NCI-H1417 treated with DMSO at 0.1 percent for 48 hours (cell line): ENCODE data around the gene SCYL1.

Source experiments
- DNase-seq: peaks from one replicate; lab custom pipeline; 2025; lab: John Stamatoyannopoulos, UW

SCYL1 gene

DNA sequence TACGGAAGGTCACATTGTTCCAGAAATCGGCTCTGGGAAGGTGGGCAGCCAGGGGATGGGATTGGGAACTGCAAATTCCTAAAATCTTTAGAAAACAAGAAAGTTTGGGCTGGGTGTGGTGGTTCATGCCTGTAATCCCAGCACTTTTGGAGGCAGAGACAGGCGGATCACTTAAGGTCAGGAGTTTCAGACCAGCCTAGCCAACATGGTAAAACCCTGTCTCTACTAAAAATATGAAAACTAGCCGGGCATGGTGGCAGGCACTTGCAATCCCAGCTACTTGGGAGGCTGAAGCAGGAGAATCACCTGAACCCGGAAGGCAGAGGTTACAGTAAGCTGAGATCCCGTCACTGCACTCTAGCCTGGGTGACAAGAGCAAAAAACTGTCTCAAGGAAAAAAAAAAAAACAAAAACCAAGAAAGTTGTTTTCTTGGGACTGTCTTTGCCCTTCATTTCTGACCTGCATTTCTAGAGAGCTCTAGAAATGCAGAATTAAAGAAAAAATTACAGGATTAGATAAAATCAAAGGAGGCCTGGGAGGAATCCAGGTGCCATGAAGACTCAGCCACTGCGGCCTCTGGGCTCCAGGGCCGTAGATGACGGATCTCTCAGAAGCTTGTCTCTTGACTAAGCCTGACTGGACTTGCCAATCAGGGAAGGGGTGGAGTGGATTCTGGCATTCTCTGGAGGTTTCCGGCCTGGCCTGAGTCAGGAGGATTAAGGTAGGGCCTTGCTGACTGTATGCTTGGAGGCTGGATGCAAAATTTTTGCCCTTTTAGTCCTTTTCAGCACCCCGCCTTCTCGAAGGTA is 31.3 kb upstream of the SCYL1 start:
- DNase-seq: no peak

DNA sequence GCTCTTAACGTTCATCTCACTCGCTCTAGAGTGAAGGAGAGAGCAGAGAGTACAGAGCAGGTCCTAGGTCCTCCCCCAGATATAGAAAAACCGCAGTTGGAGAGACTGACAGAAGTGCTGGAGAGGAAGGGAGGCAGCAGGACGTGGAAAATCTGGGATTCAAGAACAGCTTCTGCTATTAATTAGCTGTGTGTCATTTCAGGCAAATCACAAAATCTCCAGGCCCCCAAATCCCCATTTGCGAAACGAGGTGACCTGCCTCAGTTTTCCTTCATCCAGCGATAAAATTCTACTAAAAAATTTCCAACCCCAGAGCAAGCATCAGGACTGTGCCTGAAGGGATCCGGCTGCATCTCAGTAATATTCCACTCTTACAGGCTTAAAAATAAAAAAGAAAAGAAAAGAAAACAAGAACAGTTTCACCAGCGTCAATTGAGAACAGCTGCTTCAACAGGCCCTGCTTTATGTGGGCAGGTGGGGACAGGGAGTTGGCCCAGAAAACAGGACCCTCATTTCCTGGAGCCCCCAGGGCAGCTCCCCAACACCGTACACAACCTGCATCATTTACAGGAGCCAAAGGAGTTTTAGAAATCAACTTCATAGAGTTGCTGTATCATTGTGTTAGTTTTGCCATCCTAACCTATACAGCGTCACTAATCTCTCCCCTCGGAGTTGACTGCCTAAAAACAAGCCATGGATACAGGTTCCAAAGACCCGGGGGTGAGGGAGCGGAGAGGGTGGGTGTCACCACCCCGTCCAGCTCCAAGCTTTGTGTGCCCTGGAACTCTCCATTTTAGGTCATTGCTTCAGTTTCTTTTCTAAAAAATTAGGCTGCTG is 28.4 kb upstream of the SCYL1 start:
- DNase-seq: no peak

DNA sequence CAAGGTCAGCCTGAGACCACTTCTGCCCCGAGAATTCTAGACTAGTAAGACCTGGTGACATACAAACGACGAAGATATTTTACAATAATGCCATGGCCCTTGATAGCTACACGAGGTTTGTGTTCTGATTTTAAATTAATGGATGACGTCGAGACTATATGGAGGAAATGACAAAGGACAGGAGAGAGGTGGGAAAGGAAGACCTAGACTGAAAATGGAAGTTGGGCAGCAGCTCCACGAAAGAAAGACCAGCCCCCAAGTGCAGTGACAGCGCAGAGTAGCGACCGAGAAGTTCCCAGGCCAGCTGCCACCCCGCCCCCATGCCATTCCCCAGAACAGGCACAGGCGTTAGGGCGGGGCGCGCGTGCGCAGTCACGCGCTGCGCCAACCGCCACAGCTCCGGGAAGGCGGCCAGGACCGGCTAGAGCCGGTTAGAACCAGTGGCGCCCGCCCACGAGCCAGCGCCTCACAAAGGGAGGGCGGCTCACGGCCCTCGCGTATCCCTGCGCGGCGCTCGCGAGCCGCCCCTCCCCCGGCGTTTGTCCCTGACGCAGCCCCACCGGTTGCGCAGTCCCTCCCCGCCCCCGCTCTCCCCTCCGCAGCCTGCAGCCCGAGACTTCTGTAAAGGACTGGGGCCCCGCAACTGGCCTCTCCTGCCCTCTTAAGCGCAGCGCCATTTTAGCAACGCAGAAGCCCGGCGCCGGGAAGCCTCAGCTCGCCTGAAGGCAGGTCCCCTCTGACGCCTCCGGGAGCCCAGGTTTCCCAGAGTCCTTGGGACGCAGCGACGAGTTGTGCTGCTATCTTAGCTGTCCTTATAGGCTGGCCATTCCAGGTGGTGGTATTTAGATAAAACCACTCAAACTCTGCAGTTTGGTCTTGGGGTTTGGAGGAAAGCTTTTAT is 27.5 kb upstream of the SCYL1 start:
- DNase-seq: peak; percentile 97

DNA sequence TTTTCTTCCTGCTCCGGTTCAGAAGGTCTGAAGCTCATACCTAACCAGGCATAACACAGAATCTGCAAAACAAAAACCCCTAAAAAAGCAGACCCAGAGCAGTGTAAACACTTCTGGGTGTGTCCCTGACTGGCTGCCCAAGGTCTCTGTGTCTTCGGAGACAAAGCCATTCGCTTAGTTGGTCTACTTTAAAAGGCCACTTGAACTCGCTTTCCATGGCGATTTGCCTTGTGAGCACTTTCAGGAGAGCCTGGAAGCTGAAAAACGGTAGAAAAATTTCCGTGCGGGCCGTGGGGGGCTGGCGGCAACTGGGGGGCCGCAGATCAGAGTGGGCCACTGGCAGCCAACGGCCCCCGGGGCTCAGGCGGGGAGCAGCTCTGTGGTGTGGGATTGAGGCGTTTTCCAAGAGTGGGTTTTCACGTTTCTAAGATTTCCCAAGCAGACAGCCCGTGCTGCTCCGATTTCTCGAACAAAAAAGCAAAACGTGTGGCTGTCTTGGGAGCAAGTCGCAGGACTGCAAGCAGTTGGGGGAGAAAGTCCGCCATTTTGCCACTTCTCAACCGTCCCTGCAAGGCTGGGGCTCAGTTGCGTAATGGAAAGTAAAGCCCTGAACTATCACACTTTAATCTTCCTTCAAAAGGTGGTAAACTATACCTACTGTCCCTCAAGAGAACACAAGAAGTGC is 26.7 kb upstream of the SCYL1 start:
- no peak for DNase-seq

DNA sequence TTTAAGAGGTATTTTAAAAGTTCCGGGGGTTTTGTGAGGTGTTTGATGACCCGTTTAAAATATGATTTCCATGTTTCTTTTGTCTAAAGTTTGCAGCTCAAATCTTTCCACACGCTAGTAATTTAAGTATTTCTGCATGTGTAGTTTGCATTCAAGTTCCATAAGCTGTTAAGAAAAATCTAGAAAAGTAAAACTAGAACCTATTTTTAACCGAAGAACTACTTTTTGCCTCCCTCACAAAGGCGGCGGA is 26.2 kb upstream of the SCYL1 start:
- DNase-seq: no peak

DNA sequence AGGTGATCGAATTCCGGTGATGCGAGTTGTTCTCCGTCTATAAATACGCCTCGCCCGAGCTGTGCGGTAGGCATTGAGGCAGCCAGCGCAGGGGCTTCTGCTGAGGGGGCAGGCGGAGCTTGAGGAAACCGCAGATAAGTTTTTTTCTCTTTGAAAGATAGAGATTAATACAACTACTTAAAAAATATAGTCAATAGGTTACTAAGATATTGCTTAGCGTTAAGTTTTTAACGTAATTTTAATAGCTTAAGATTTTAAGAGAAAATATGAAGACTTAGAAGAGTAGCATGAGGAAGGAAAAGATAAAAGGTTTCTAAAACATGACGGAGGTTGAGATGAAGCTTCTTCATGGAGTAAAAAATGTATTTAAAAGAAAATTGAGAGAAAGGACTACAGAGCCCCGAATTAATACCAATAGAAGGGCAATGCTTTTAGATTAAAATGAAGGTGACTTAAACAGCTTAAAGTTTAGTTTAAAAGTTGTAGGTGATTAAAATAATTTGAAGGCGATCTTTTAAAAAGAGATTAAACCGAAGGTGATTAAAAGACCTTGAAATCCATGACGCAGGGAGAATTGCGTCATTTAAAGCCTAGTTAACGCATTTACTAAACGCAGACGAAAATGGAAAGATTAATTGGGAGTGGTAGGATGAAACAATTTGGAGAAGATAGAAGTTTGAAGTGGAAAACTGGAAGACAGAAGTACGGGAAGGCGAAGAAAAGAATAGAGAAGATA is 25.7 kb upstream of the SCYL1 start, which contains the start of gene MALAT1:
Gene MALAT1, plus strand, starts transcription at position 69 of the 736 bp plus-strand sequence.
- DNase-seq: peak; percentile 94

DNA sequence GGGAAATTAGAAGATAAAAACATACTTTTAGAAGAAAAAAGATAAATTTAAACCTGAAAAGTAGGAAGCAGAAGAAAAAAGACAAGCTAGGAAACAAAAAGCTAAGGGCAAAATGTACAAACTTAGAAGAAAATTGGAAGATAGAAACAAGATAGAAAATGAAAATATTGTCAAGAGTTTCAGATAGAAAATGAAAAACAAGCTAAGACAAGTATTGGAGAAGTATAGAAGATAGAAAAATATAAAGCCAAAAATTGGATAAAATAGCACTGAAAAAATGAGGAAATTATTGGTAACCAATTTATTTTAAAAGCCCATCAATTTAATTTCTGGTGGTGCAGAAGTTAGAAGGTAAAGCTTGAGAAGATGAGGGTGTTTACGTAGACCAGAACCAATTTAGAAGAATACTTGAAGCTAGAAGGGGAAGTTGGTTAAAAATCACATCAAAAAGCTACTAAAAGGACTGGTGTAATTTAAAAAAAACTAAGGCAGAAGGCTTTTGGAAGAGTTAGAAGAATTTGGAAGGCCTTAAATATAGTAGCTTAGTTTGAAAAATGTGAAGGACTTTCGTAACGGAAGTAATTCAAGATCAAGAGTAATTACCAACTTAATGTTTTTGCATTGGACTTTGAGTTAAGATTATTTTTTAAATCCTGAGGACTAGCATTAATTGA is 25.0 kb upstream of the SCYL1 start:
- no peak for DNase-seq

DNA sequence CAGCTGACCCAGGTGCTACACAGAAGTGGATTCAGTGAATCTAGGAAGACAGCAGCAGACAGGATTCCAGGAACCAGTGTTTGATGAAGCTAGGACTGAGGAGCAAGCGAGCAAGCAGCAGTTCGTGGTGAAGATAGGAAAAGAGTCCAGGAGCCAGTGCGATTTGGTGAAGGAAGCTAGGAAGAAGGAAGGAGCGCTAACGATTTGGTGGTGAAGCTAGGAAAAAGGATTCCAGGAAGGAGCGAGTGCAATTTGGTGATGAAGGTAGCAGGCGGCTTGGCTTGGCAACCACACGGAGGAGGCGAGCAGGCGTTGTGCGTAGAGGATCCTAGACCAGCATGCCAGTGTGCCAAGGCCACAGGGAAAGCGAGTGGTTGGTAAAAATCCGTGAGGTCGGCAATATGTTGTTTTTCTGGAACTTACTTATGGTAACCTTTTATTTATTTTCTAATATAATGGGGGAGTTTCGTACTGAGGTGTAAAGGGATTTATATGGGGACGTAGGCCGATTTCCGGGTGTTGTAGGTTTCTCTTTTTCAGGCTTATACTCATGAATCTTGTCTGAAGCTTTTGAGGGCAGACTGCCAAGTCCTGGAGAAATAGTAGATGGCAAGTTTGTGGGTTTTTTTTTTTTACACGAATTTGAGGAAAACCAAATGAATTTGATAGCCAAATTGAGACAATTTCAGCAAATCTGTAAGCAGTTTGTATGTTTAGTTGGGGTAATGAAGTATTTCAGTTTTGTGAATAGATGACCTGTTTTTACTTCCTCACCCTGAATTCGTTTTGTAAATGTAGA is 24.3 kb upstream of the SCYL1 start:
- DNase-seq: no peak

DNA sequence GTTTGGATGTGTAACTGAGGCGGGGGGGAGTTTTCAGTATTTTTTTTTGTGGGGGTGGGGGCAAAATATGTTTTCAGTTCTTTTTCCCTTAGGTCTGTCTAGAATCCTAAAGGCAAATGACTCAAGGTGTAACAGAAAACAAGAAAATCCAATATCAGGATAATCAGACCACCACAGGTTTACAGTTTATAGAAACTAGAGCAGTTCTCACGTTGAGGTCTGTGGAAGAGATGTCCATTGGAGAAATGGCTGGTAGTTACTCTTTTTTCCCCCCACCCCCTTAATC is 23.8 kb upstream of the SCYL1 start:
- DNase-seq: no peak

DNA sequence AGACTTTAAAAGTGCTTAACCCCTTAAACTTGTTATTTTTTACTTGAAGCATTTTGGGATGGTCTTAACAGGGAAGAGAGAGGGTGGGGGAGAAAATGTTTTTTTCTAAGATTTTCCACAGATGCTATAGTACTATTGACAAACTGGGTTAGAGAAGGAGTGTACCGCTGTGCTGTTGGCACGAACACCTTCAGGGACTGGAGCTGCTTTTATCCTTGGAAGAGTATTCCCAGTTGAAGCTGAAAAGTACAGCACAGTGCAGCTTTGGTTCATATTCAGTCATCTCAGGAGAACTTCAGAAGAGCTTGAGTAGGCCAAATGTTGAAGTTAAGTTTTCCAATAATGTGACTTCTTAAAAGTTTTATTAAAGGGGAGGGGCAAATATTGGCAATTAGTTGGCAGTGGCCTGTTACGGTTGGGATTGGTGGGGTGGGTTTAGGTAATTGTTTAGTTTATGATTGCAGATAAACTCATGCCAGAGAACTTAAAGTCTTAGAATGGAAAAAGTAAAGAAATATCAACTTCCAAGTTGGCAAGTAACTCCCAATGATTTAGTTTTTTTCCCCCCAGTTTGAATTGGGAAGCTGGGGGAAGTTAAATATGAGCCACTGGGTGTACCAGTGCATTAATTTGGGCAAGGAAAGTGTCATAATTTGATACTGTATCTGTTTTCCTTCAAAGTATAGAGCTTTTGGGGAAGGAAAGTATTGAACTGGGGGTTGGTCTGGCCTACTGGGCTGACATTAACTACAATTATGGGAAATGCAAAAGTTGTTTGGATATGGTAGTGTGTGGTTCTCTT is 23.2 kb upstream of the SCYL1 start:
- no peak for DNase-seq

DNA sequence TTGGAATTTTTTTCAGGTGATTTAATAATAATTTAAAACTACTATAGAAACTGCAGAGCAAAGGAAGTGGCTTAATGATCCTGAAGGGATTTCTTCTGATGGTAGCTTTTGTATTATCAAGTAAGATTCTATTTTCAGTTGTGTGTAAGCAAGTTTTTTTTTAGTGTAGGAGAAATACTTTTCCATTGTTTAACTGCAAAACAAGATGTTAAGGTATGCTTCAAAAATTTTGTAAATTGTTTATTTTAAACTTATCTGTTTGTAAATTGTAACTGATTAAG is 22.7 kb upstream of the SCYL1 start:
- no peak for DNase-seq

DNA sequence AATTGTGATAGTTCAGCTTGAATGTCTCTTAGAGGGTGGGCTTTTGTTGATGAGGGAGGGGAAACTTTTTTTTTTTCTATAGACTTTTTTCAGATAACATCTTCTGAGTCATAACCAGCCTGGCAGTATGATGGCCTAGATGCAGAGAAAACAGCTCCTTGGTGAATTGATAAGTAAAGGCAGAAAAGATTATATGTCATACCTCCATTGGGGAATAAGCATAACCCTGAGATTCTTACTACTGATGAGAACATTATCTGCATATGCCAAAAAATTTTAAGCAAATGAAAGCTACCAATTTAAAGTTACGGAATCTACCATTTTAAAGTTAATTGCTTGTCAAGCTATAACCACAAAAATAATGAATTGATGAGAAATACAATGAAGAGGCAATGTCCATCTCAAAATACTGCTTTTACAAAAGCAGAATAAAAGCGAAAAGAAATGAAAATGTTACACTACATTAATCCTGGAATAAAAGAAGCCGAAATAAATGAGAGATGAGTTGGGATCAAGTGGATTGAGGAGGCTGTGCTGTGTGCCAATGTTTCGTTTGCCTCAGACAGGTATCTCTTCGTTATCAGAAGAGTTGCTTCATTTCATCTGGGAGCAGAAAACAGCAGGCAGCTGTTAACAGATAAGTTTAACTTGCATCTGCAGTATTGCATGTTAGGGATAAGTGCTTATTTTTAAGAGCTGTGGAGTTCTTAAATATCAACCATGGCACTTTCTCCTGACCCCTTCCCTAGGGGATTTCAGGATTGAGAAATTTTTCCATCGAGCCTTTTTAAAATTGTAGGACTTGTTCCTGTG is 22.1 kb upstream of the SCYL1 start:
- no peak for DNase-seq

DNA sequence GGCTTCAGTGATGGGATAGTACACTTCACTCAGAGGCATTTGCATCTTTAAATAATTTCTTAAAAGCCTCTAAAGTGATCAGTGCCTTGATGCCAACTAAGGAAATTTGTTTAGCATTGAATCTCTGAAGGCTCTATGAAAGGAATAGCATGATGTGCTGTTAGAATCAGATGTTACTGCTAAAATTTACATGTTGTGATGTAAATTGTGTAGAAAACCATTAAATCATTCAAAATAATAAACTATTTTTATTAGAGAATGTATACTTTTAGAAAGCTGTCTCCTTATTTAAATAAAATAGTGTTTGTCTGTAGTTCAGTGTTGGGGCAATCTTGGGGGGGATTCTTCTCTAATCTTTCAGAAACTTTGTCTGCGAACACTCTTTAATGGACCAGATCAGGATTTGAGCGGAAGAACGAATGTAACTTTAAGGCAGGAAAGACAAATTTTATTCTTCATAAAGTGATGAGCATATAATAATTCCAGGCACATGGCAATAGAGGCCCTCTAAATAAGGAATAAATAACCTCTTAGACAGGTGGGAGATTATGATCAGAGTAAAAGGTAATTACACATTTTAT is 21.4 kb upstream of the SCYL1 start:
- no peak for DNase-seq

DNA sequence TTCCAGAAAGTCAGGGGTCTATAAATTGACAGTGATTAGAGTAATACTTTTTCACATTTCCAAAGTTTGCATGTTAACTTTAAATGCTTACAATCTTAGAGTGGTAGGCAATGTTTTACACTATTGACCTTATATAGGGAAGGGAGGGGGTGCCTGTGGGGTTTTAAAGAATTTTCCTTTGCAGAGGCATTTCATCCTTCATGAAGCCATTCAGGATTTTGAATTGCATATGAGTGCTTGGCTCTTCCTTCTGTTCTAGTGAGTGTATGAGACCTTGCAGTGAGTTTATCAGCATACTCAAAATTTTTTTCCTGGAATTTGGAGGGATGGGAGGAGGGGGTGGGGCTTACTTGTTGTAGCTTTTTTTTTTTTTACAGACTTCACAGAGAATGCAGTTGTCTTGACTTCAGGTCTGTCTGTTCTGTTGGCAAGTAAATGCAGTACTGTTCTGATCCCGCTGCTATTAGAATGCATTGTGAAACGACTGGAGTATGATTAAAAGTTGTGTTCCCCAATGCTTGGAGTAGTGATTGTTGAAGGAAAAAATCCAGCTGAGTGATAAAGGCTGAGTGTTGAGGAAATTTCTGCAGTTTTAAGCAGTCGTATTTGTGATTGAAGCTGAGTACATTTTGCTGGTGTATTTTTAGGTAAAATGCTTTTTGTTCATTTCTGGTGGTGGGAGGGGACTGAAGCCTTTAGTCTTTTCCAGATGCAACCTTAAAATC is 20.8 kb upstream of the SCYL1 start:
- no peak for DNase-seq

DNA sequence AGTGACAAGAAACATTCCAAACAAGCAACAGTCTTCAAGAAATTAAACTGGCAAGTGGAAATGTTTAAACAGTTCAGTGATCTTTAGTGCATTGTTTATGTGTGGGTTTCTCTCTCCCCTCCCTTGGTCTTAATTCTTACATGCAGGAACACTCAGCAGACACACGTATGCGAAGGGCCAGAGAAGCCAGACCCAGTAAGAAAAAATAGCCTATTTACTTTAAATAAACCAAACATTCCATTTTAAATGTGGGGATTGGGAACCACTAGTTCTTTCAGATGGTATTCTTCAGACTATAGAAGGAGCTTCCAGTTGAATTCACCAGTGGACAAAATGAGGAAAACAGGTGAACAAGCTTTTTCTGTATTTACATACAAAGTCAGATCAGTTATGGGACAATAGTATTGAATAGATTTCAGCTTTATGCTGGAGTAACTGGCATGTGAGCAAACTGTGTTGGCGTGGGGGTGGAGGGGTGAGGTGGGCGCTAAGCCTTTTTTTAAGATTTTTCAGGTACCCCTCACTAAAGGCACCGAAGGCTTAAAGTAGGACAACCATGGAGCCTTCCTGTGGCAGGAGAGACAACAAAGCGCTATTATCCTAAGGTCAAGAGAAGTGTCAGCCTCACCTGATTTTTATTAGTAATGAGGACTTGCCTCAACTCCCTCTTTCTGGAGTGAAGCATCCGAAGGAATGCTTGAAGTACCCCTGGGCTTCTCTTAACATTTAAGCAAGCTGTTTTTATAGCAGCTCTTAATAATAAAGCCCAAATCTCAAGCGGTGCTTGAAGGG is 20.0 kb upstream of the SCYL1 start:
- no peak for DNase-seq

DNA sequence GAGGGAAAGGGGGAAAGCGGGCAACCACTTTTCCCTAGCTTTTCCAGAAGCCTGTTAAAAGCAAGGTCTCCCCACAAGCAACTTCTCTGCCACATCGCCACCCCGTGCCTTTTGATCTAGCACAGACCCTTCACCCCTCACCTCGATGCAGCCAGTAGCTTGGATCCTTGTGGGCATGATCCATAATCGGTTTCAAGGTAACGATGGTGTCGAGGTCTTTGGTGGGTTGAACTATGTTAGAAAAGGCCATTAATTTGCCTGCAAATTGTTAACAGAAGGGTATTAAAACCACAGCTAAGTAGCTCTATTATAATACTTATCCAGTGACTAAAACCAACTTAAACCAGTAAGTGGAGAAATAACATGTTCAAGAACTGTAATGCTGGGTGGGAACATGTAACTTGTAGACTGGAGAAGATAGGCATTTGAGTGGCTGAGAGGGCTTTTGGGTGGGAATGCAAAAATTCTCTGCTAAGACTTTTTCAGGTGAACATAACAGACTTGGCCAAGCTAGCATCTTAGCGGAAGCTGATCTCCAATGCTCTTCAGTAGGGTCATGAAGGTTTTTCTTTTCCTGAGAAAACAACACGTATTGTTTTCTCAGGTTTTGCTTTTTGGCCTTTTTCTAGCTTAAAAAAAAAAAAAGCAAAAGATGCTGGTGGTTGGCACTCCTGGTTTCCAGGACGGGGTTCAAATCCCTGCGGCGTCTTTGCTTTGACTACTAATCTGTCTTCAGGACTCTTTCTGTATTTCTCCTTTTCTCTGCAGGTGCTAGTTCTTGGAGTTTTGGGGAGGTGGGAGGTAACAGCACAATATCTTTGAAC is 19.2 kb upstream of the SCYL1 start:
- no peak for DNase-seq
